GM23338 (cell line): ENCODE results near the gene ALG10B.

Experiments used
- CREB1 ChIP-seq: fragments of 250-450 bp; sonication (Bioruptor Pico); IDR thresholded peaks from 2 replicates; pipeline ENCODE4 v1.5.0; 2020; ENCODE audit warnings: low read depth, mild to moderate bottlenecking, moderate library complexity
- EZH2 ChIP-seq: fragments of 200-600 bp; sonication (generic); IDR thresholded peaks from one replicate; pipeline ENCODE4 v1.8.0; 2017; ENCODE audit warnings: antibody characterized with exemption, mild to moderate bottlenecking, low read depth; ENCODE audit not compliant: unreplicated experiment
- EZH2phosphoT487 ChIP-seq: fragments of 200-600 bp; sonication (generic); IDR thresholded peaks from one replicate; pipeline ENCODE4 v1.8.1; 2018; ENCODE audit warnings: antibody characterized with exemption; ENCODE audit not compliant: unreplicated experiment
- POLR2AphosphoS5 ChIP-seq: IDR thresholded peaks from 2 replicates; pipeline ENCODE4 v1.6.1; 2016; ENCODE audit warnings: antibody characterized with exemption, low read depth
- ZNF114 ChIP-seq: fragments of 250-450 bp; sonication (Bioruptor Pico); IDR thresholded peaks from 2 replicates; pipeline ENCODE4 v1.5.0; 2020; ENCODE audit warnings: mild to moderate bottlenecking, moderate library complexity
- TF ChIP-seq, protein P1 (sequence below), 2 experiments: fragments of 200-600 bp in 1 of 2; sonication (generic) in 1 of 2; conservative IDR thresholded peaks; 2 replicates each; pipeline versions ENCODE4 v1.5.1 to v1.6.1; 2016 to 2017; ENCODE audit warnings: antibody characterized with exemption in 2 of 2, low read depth in 2 of 2, mild to moderate bottlenecking in 2 of 2, moderate library complexity in 1 of 2
- TF ChIP-seq, protein P2 (sequence below): IDR thresholded peaks from one replicate; pipeline ENCODE4 v1.6.1; 2018; ENCODE audit warnings: antibody characterized with exemption; ENCODE audit not compliant: unreplicated experiment
- TF ChIP-seq, protein P3 (sequence below): IDR thresholded peaks from 2 replicates; pipeline ENCODE4 v1.6.1; 2016; ENCODE audit warnings: antibody characterized with exemption

DNA sequence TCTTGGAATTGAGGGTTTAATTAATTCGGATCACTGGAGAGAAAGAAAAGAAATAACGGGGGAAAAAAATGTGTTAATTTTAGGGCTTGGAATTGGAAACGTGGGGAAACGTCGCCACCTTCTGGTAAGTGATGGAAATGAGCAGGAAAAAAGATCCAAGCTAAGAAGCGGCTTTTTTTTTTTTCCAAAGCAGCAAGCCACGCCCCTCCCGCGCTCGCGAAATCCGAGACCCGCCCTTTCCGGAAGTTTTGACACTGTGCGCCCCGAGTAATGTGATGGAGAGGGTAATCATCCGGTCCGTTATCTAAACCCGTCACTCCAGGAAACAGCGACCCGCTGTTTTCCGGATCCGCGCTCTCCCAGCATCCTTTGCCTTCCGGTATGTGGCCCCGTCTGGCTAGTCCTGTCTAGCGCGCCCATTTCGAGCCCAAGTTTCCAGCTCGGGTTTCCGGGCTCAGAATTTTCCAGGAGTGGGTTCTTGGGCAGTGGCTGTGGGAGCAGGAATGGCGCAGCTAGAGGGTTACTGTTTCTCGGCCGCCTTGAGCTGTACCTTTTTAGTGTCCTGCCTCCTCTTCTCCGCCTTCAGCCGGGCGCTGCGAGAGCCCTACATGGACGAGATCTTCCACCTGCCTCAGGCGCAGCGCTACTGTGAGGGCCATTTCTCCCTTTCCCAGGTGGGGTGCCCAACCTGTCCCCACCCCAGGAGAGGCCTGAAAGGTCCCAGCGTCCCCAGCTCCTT lies at the start of gene ALG10B:
- TF ChIP-seq EZH2 = no peak
- TF ChIP-seq, protein P1, sequence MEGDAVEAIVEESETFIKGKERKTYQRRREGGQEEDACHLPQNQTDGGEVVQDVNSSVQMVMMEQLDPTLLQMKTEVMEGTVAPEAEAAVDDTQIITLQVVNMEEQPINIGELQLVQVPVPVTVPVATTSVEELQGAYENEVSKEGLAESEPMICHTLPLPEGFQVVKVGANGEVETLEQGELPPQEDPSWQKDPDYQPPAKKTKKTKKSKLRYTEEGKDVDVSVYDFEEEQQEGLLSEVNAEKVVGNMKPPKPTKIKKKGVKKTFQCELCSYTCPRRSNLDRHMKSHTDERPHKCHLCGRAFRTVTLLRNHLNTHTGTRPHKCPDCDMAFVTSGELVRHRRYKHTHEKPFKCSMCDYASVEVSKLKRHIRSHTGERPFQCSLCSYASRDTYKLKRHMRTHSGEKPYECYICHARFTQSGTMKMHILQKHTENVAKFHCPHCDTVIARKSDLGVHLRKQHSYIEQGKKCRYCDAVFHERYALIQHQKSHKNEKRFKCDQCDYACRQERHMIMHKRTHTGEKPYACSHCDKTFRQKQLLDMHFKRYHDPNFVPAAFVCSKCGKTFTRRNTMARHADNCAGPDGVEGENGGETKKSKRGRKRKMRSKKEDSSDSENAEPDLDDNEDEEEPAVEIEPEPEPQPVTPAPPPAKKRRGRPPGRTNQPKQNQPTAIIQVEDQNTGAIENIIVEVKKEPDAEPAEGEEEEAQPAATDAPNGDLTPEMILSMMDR (conservative IDR thresholded peaks at IDR 0.05; ENCODE audit: low read depth in 2 of 2) = peak; percentile 57 to 64
- TF ChIP-seq POLR2AphosphoS5 = peak; percentile 44
- no peak for TF ChIP-seq EZH2phosphoT487
- TF ChIP-seq, protein P2, sequence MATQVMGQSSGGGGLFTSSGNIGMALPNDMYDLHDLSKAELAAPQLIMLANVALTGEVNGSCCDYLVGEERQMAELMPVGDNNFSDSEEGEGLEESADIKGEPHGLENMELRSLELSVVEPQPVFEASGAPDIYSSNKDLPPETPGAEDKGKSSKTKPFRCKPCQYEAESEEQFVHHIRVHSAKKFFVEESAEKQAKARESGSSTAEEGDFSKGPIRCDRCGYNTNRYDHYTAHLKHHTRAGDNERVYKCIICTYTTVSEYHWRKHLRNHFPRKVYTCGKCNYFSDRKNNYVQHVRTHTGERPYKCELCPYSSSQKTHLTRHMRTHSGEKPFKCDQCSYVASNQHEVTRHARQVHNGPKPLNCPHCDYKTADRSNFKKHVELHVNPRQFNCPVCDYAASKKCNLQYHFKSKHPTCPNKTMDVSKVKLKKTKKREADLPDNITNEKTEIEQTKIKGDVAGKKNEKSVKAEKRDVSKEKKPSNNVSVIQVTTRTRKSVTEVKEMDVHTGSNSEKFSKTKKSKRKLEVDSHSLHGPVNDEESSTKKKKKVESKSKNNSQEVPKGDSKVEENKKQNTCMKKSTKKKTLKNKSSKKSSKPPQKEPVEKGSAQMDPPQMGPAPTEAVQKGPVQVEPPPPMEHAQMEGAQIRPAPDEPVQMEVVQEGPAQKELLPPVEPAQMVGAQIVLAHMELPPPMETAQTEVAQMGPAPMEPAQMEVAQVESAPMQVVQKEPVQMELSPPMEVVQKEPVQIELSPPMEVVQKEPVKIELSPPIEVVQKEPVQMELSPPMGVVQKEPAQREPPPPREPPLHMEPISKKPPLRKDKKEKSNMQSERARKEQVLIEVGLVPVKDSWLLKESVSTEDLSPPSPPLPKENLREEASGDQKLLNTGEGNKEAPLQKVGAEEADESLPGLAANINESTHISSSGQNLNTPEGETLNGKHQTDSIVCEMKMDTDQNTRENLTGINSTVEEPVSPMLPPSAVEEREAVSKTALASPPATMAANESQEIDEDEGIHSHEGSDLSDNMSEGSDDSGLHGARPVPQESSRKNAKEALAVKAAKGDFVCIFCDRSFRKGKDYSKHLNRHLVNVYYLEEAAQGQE = no peak
- peak; percentile 77; the same call in 1 of the 2 replicates for TF ChIP-seq ZNF114 (CRISPR knock-in tag)
- peak; percentile 65 for TF ChIP-seq CREB1
- TF ChIP-seq, protein P3, sequence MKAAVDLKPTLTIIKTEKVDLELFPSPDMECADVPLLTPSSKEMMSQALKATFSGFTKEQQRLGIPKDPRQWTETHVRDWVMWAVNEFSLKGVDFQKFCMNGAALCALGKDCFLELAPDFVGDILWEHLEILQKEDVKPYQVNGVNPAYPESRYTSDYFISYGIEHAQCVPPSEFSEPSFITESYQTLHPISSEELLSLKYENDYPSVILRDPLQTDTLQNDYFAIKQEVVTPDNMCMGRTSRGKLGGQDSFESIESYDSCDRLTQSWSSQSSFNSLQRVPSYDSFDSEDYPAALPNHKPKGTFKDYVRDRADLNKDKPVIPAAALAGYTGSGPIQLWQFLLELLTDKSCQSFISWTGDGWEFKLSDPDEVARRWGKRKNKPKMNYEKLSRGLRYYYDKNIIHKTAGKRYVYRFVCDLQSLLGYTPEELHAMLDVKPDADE = peak; percentile 62; the same call in 1 of the 2 replicates
